Measurements from ENCODE around the gene TMEM168. TPM values are rescaled to one million over a fixed set of nuclear protein-coding genes. Genes with fewer than 3 reads are reported as not detected.
"Not testable (repeated sequence)": the region's sequence is repeated elsewhere in the genome, so short reads cannot be mapped to it uniquely, and the experiment has no call there.

TMEM168 gene
- total RNA-seq, 1 experiment from 2014 or later, result 28.9 TPM

DNA sequence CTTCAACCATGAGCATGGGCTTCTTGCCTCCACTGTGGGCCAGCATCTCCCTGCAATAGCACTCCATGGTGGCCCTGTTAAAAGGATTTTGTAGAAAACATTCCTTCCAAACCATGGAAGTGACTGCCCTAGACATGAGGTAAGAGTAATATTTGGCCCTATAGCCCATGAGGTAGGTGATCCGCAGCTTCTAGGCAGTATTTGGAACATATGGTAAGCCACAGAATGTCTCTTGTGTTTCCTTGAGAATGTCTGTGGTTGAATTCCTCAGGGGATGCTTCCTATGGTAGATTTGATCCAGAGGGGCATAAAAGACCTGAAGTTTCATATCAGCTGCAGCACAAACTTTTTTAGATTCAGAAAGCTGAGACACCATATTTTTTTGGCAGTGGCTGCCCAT, 54.9 kb downstream of the TMEM168 start:
- Histone ChIP-seq H3K36me3 (ENCODE audit: control insufficient read depth, insufficient read depth, low read length) (no peaks in the 10 kb centered on the region), H3K9me3 (peaks cover 3% of the 10 kb centered on the region; the same call in 1 of the 2 replicates), H3K4me1 (no peaks in the 10 kb centered on the region), H3K27me3 (replicated peaks; ENCODE audit: control insufficient read depth, insufficient read depth, low read length) (no peaks in the 10 kb centered on the region), H3K4me3 (ENCODE audit: low read depth, low read length) (no peak overlapping the region)
- no peaks in the 10 kb centered on the region for H3K36me3 Mint-ChIP-seq (ENCODE audit: insufficient read depth, unreplicated experiment)
- no TSS peak for BruUV-seq (replicated peaks)
- H3K4me1 Mint-ChIP-seq (ENCODE audit: low read depth, unreplicated experiment), result no peaks in the 10 kb centered on the region
- ChIA-PET POLR2A (no interaction called here), CTCF (no interaction called here)
- no peaks in the 10 kb centered on the region for H3K27me3 Mint-ChIP-seq (ENCODE audit: insufficient read depth, unreplicated experiment)
- DNase-seq, result no peak
- H3K27ac Mint-ChIP-seq (ENCODE audit: unreplicated experiment), result no peak overlapping the region
- peaks cover 28% of the 10 kb centered on the region for H3K9me3 Mint-ChIP-seq (ENCODE audit: unreplicated experiment)
- TF ChIP-seq, protein P1, sequence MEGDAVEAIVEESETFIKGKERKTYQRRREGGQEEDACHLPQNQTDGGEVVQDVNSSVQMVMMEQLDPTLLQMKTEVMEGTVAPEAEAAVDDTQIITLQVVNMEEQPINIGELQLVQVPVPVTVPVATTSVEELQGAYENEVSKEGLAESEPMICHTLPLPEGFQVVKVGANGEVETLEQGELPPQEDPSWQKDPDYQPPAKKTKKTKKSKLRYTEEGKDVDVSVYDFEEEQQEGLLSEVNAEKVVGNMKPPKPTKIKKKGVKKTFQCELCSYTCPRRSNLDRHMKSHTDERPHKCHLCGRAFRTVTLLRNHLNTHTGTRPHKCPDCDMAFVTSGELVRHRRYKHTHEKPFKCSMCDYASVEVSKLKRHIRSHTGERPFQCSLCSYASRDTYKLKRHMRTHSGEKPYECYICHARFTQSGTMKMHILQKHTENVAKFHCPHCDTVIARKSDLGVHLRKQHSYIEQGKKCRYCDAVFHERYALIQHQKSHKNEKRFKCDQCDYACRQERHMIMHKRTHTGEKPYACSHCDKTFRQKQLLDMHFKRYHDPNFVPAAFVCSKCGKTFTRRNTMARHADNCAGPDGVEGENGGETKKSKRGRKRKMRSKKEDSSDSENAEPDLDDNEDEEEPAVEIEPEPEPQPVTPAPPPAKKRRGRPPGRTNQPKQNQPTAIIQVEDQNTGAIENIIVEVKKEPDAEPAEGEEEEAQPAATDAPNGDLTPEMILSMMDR (IDR thresholded peaks at IDR 0.05; ENCODE audit: insufficient read depth in 1 of 2, low read depth in 1 of 2, low read length in 1 of 2, severe bottlenecking in 1 of 2, unreplicated experiment in 1 of 2), result no peak
- no peak overlapping the region for H3K4me3 Mint-ChIP-seq (ENCODE audit: unreplicated experiment)
- intact Hi-C loops (cut with micrococcal nuclease; ENCODE audit: unreplicated experiment), result no loop called here

DNA sequence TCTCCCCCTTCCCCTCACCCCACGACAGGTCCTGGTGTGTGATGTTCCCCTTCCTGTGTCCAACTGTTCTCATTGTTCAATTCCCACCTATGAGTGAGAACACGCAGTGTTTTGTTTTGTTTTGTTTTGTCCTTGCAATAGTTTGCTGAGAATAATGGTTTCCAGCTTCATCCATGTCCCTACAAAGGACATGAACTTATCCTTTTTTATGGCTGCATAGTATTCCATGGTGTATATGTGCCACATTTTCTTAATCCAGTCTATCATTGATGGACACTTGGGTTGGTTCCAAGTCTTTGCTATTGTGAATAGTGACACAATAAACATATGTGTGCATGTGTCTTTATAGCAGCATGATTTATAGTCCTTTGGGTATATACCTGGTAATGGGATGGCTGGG, 58.9 kb downstream of the TMEM168 start:
- H3K27ac Mint-ChIP-seq (ENCODE audit: unreplicated experiment), result not testable (repeated sequence)

DNA sequence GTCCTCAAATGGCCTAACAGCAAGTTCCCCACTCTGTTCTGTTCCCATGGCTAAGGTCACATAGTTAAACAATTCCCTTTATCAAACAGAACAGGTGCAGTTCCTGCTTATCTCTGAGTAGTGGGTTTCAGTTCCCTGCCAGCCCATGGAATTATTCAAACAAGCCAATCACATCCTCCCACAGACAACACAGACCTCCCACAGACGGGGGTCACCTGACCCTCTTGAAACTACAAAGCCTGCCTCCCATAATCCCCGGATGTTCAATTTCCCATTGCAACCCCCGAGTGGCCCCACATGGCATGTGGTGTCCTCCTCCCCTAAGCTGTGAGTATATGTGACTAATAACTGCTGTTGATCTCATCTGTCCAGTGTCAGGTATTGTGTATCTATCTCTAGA, 64.1 kb downstream of the TMEM168 start:
- intact Hi-C loops (cut with micrococcal nuclease; ENCODE audit: unreplicated experiment), result no loop called here
- DNase-seq, result no peak
- TF ChIP-seq, protein P1 (IDR thresholded peaks at IDR 0.05; ENCODE audit: insufficient read depth in 1 of 2, low read depth in 1 of 2, low read length in 1 of 2, severe bottlenecking in 1 of 2, unreplicated experiment in 1 of 2), result no peak
- Mint-ChIP-seq H3K27ac (ENCODE audit: unreplicated experiment) (no peak overlapping the region), H3K36me3 (ENCODE audit: insufficient read depth, unreplicated experiment) (no peaks in the 10 kb centered on the region), H3K9me3 (ENCODE audit: unreplicated experiment) (peaks cover 22% of the 10 kb centered on the region), H3K4me1 (ENCODE audit: low read depth, unreplicated experiment) (peaks cover 12% of the 10 kb centered on the region), H3K4me3 (ENCODE audit: unreplicated experiment) (no peak overlapping the region), H3K27me3 (ENCODE audit: insufficient read depth, unreplicated experiment) (no peaks in the 10 kb centered on the region)
- H3K4me1 ChIP-seq, result peaks cover 5% of the 10 kb centered on the region; the same call in 1 of the 2 replicates
- no peaks in the 10 kb centered on the region; the same call in 1 of the 2 replicates for H3K9me3 ChIP-seq
- ChIA-PET CTCF (no interaction called here), POLR2A (no interaction called here)
- no peaks in the 10 kb centered on the region for H3K36me3 ChIP-seq (ENCODE audit: control insufficient read depth, insufficient read depth, low read length)
- H3K27me3 ChIP-seq (replicated peaks; ENCODE audit: control insufficient read depth, insufficient read depth, low read length), result no peaks in the 10 kb centered on the region
- no peak overlapping the region for H3K4me3 ChIP-seq (ENCODE audit: low read depth, low read length)
- no TSS peak for BruUV-seq (replicated peaks)

More for the DNA sequence above, 58.9 kb downstream of the TMEM168 start:
- CTCF ChIA-PET; H3K36me3 ChIP-seq (ENCODE audit: control insufficient read depth, insufficient read depth, low read length); BruUV-seq (replicated peaks); H3K36me3 Mint-ChIP-seq (ENCODE audit: insufficient read depth, unreplicated experiment); H3K27me3 Mint-ChIP-seq (ENCODE audit: insufficient read depth, unreplicated experiment); H3K27me3 ChIP-seq (replicated peaks; ENCODE audit: control insufficient read depth, insufficient read depth, low read length); intact Hi-C loops (cut with micrococcal nuclease; ENCODE audit: unreplicated experiment); H3K4me3 Mint-ChIP-seq (ENCODE audit: unreplicated experiment); POLR2A ChIA-PET; DNase-seq; H3K9me3 ChIP-seq; H3K4me3 ChIP-seq (ENCODE audit: low read depth, low read length); H3K4me1 ChIP-seq; H3K4me1 Mint-ChIP-seq (ENCODE audit: low read depth, unreplicated experiment): not testable (repeated sequence)
- peaks cover 40% of the 10 kb centered on the region for H3K9me3 Mint-ChIP-seq (ENCODE audit: unreplicated experiment)

DNA sequence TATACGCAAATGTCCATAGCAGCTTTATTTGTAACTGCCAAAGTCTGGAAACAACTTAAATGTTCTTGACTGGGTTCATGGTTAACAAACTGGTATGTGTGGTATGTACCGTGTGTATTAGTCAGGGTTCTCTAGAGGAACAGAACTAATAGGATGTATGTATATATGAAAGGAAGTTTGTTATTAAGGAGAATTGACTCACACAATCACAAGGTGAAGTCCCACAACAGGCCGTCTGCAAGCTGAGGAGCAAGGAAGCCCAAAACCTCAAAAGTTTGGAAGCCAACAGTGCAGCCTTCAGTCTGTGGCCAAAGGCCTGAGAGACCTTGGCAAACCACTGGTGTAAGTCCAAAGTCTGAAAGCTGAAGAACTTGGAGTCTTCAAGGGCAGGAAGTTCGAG, 66.8 kb downstream of the TMEM168 start:
- POLR2A ChIA-PET, result no interaction called here
- no peaks in the 10 kb centered on the region; the same call in 1 of the 2 replicates for H3K9me3 ChIP-seq
- H3K36me3 ChIP-seq (ENCODE audit: control insufficient read depth, insufficient read depth, low read length), result no peaks in the 10 kb centered on the region
- TF ChIP-seq, protein P1 (IDR thresholded peaks at IDR 0.05; ENCODE audit: insufficient read depth in 1 of 2, low read depth in 1 of 2, low read length in 1 of 2, severe bottlenecking in 1 of 2, unreplicated experiment in 1 of 2), result no peak
- Mint-ChIP-seq H3K4me1 (ENCODE audit: low read depth, unreplicated experiment) (peaks cover 12% of the 10 kb centered on the region), H3K9me3 (ENCODE audit: unreplicated experiment) (peaks cover 8% of the 10 kb centered on the region), H3K4me3 (ENCODE audit: unreplicated experiment) (no peak overlapping the region), H3K36me3 (ENCODE audit: insufficient read depth, unreplicated experiment) (no peaks in the 10 kb centered on the region), H3K27ac (ENCODE audit: unreplicated experiment) (no peak overlapping the region), H3K27me3 (ENCODE audit: insufficient read depth, unreplicated experiment) (no peaks in the 10 kb centered on the region)
- intact Hi-C loops (cut with micrococcal nuclease; ENCODE audit: unreplicated experiment), result no loop called here
- BruUV-seq (replicated peaks), result no TSS peak
- H3K4me1 ChIP-seq, result peaks cover 5% of the 10 kb centered on the region; the same call in 1 of the 2 replicates
- no peak for DNase-seq
- CTCF ChIA-PET, result no interaction called here
- no peaks in the 10 kb centered on the region for H3K27me3 ChIP-seq (replicated peaks; ENCODE audit: control insufficient read depth, insufficient read depth, low read length)
- H3K4me3 ChIP-seq (ENCODE audit: low read depth, low read length), result no peak overlapping the region

Data from Caco-2 (cell line).